K562 (cell line): ENCODE measurements around the gene ZNF691. TPM values are rescaled to one million over a fixed set of nuclear protein-coding genes. Genes with fewer than 3 reads are reported as not detected.
A peak's percentile ranks its signal among the peaks of the same experiment; 100 is the strongest.
"Not testable (repeated sequence)": the region's sequence is repeated elsewhere in the genome, so short reads cannot be mapped to it uniquely, and the experiment has no call there.

Experiments
- ATAC-seq: fragments of 200-7000 bp; cut with Tn5 transposase; 3 replicates; pipeline ENCODE4 v1.9.1; 2020; ENCODE audit warnings: moderate library complexity
- BruUV-seq: library from RNA; stranded (reverse); fragments of 400-500 nt; replicated peaks from 2 replicates; lab custom pipeline; 2021; lab: Mats Ljungman, UMichigan
- CTCF ChIA-PET: fragments of 300-600 bp; formaldehyde crosslinking; extraction: SDS; loops from one replicate; lab custom pipeline; 2021; ENCODE audit warnings: low intra/inter-chr PET ratio; lab: Yijun Ruan, JAX
- POLR2A ChIA-PET: fragments of 300-600, 350-650 bp; sonication (Branson Sonifier 250); formaldehyde crosslinking; extraction: SDS; loops from one replicate; lab custom pipeline; 2021; ENCODE audit warnings: antibody characterized with exemption, inconsistent platforms; lab: Yijun Ruan, JAX
- DNase-seq, 4 experiments: peaks; one replicate each; pipeline versions ENCODE4 v3.0.0 to v3.0.0-alpha.2; 2011 to 2018; ENCODE audit warnings: low spot score in 3 of 4, mixed read lengths in 3 of 4; ENCODE audit errors: extremely low read depth in 1 of 4
- FAIRE-seq: peaks from 2 replicates; lab custom pipeline; 2011; peaks lifted over from hg19 to GRCh38; lab: Jason Lieb, UNC
- H2AFZ ChIP-seq: 2 replicates; pipeline ENCODE4 v1.6.0; 2011; ENCODE audit warnings: low read depth, low read length, control low read depth, inconsistent platforms
- H3K27ac ChIP-seq: fragments of 200-600 bp; 3 replicates; pipeline ENCODE4 v1.8.0; 2011; ENCODE audit warnings: low read depth, mild to moderate bottlenecking, control low read depth, inconsistent platforms, low read length, moderate library complexity, mixed read lengths; ENCODE audit errors: extremely low read depth
- H3K27me3 ChIP-seq, 2 experiments: fragments of 300-600 bp in 1 of 2; 2 replicates in 1 of 2; 3 replicates in 1 of 2; pipeline versions ENCODE4 v1.6.0 to v1.8.0; 2011; ENCODE audit warnings: inconsistent platforms in 2 of 2, low read length in 2 of 2, mild to moderate bottlenecking in 1 of 2, mixed read lengths in 1 of 2, moderate library complexity in 1 of 2; ENCODE audit not compliant: control insufficient read depth in 2 of 2, insufficient read depth in 2 of 2
- H3K36me3 ChIP-seq: fragments of 300-600 bp; 3 replicates; pipeline ENCODE4 v1.8.0; 2011; ENCODE audit warnings: mild to moderate bottlenecking, low read length, inconsistent platforms; ENCODE audit not compliant: control insufficient read depth, insufficient read depth
- H3K4me1 ChIP-seq, 2 experiments: fragments of 200-600 bp in 1 of 2; replicated peaks in 1 of 2; 2 replicates in 1 of 2; 3 replicates in 1 of 2; pipeline versions ENCODE4 v1.5.1 to v1.8.0; 2011; ENCODE audit warnings: inconsistent platforms in 2 of 2, low read length in 2 of 2, mild to moderate bottlenecking in 1 of 2, mixed read lengths in 1 of 2, moderate library complexity in 1 of 2; ENCODE audit not compliant: control insufficient read depth in 2 of 2, insufficient read depth in 2 of 2
- H3K4me2 ChIP-seq: 2 replicates; pipeline ENCODE4 v1.6.1; 2011; ENCODE audit warnings: low read length, control low read depth, inconsistent platforms, mixed read lengths; ENCODE audit not compliant: insufficient read depth
- H3K4me3 ChIP-seq: fragments of 200-600 bp; sonication (generic), shearing (Covaris generic); 2 replicates; pipeline ENCODE4 v1.5.1; 2016; ENCODE audit warnings: control low read depth, inconsistent platforms
- H3K79me2 ChIP-seq: fragments of 200-600 bp; 3 replicates; pipeline ENCODE4 v1.8.0; 2011; ENCODE audit warnings: low read length, inconsistent platforms; ENCODE audit not compliant: control insufficient read depth, insufficient read depth
- H3K9ac ChIP-seq, 2 experiments: 2 replicates each; pipeline versions ENCODE4 v1.6.0 to v1.6.1; 2011; ENCODE audit warnings: low read depth in 2 of 2, low read length in 2 of 2, control low read depth in 1 of 2, inconsistent platforms in 1 of 2, mild to moderate bottlenecking in 1 of 2, mixed read lengths in 1 of 2; ENCODE audit not compliant: insufficient read depth in 1 of 2
- H3K9me1 ChIP-seq: one replicate; pipeline ENCODE4 v1.6.0; 2011; ENCODE audit warnings: inconsistent platforms, mild to moderate bottlenecking, low read length, moderate library complexity; ENCODE audit not compliant: control insufficient read depth, insufficient read depth
- H3K9me3 ChIP-seq: replicated peaks from 2 replicates; pipeline ENCODE4 v1.5.1; 2011; ENCODE audit warnings: low read depth, low read length, inconsistent platforms; ENCODE audit not compliant: control insufficient read depth, insufficient read depth
- H4K20me1 ChIP-seq: replicated peaks from 2 replicates; pipeline ENCODE4 v1.6.1; 2011; ENCODE audit warnings: low read length, inconsistent platforms, mixed read lengths; ENCODE audit not compliant: control insufficient read depth, insufficient read depth
- BCOR ChIP-seq: fragments of 450-650 bp; IDR thresholded peaks from 2 replicates; pipeline ENCODE4 v1.6.1; 2016
- BRD9 ChIP-seq: fragments of 450-650 bp; IDR thresholded peaks from 2 replicates; pipeline ENCODE4 v1.6.1; 2018; ENCODE audit warnings: low read depth; ENCODE audit not compliant: partially characterized antibody
- HDAC1 ChIP-seq, 2 experiments: fragments of 450-650 bp; IDR thresholded peaks; 2 replicates each; pipeline ENCODE4 v1.6.1; 2016 to 2017; ENCODE audit warnings: inconsistent platforms in 1 of 2, mild to moderate bottlenecking in 1 of 2, moderate library complexity in 1 of 2
- KDM1A ChIP-seq, 2 experiments: fragments of 450-650 bp; IDR thresholded peaks; 2 replicates each; pipeline ENCODE4 v1.6.1; 2016; ENCODE audit warnings: mild to moderate bottlenecking in 2 of 2
- NFRKB ChIP-seq: fragments of 450-650 bp; IDR thresholded peaks from 2 replicates; pipeline ENCODE4 v1.6.1; 2016; ENCODE audit warnings: low read depth
- ZNF197 ChIP-seq: fragments of 200-800 bp; sonication (Bioruptor generic); IDR thresholded peaks from 2 replicates; pipeline ENCODE4 v1.6.1; 2016; ENCODE audit warnings: low read depth, missing genetic modification characterization, missing compliant biosample characterization
- WGBS: fragments of 100-300 bp; shearing (Covaris generic); methylation state at CpG from one replicate; pipeline ENCODE4 v1.1.6; 2016; ENCODE audit warnings: low coverage, mixed read lengths; ENCODE audit not compliant: insufficient coverage; ENCODE audit errors: missing lambda C conversion rate; 5-methylcytosine and 5-hydroxymethylcytosine counted together
- in situ Hi-C: fragments of 300-500 bp; cut with MboI; formaldehyde crosslinking; loops from 4 replicates; pipeline ENCODE4 v1.15.0; 2018; ENCODE audit warnings: inconsistent platforms, mixed read lengths
- intact Hi-C: fragments of 100-400 bp; cut with micrococcal nuclease; formaldehyde crosslinking; loops from 2 replicates; pipeline ENCODE4 v1.14.2; 2022
- polyA plus RNA-seq, 8 experiments: library from polyadenylated mRNA; depleted of rRNA in 4 of 8; stranded (reverse) in 5 of 8; unstranded in 3 of 8; fragments of >200 nt; fragmentation: Nextera tagmentation in 2 of 8; fragmentation: Illumina TruSeq in 1 of 8; extraction: Ambion mirVana in 2 of 8; extraction: Trizol in 1 of 8; gene quantifications; 2 replicates each; pipeline versions ENCODE4 v1.2.1 to v1.2.3, GENCODE V29; 2011 to 2014; ENCODE audit warnings: inconsistent platforms in 1 of 8, missing spikeins in 1 of 8
- total RNA-seq, 7 experiments: library from RNA; depleted of rRNA in 6 of 7; stranded (reverse); fragments of >200 nt in 6 of 7; fragmentation: Illumina TruSeq in 2 of 7; extraction: Trizol in 2 of 7; gene quantifications; 2 replicates each; pipeline versions ENCODE4 v1.2.1 to v1.2.3, GENCODE V29; 2011 to 2021; ENCODE audit warnings: low replicate concordance in 1 of 7
- TF ChIP-seq, protein P1 (sequence below): fragments of 250-450 bp; sonication (Bioruptor Pico); IDR thresholded peaks from 2 replicates; pipeline ENCODE4 v1.8.0; 2021; ENCODE audit warnings: borderline replicate concordance, mild to moderate bottlenecking, moderate library complexity; ENCODE audit not compliant: poor library complexity, severe bottlenecking
- TF ChIP-seq, protein P2 (sequence below): fragments of 250-450 bp; sonication (Bioruptor Pico); IDR thresholded peaks from 2 replicates; pipeline ENCODE4 v1.4.0; 2020; ENCODE audit warnings: mild to moderate bottlenecking, moderate library complexity

The ZNF691 gene
- total and polyA plus RNA-seq, 9 of the 15 experiments (the other 6 are each of a cell fraction or from before 2014, with no cell fraction given), result 10.7 to 30.4 (median 14.8) TPM

DNA sequence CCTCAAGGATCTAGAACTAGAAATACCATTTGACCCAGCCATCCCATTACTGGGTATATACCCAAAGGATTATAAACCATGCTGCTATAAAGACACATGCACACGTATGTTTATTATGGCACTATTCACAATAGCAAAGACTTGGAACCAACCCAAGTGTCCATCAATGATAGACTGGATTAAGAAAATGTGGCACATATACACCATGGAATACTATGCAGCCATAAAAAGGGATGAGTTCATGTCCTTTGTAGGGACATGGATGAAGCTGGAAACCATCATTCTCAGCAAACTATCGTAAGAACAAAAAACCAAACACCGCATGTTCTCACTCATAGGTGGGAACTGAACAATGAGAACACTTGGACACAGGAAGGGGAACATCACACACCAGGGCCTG, 31.6 kb upstream of the ZNF691 start:
- H3K27me3 ChIP-seq, H3K9me3 ChIP-seq, H3K4me3 ChIP-seq, H3K9me1 ChIP-seq, H3K9ac ChIP-seq, H3K4me2 ChIP-seq, intact Hi-C loops, in situ Hi-C loops, H2AFZ ChIP-seq, ATAC-seq, DNase-seq, H3K27ac ChIP-seq, FAIRE-seq, BruUV-seq, CTCF ChIA-PET, H4K20me1 ChIP-seq: not testable (repeated sequence)
- Histone ChIP-seq H3K79me2 (peaks cover 29% of the 10 kb centered on the region), H3K36me3 (peaks cover 14% of the 10 kb centered on the region; the same call in 2 of the 3 replicates), H3K4me1 (peaks cover 16 to 23% of the 10 kb centered on the region in 2 experiments)
- POLR2A ChIA-PET, result interaction anchor here (0.6 to 3.4 kb wide), 3 partner anchors 8 to 142 kb away, joined by 3 to 22 read pairs (median 5); no protein-coding TSS in a partner anchor
- TF ChIP-seq KDM1A (IDR thresholded peaks at IDR 0.05) (peak in 1 of 2 experiments; percentile 31; a peak in 1 of 4 replicates), BCOR (peak; percentile 77), HDAC1 (IDR thresholded peaks at IDR 0.05) (0 out of 4 replicates have a peak, but pooled peaks of 1 of the 2 experiments have one; percentile 14)
- 100% methylated on average over 1 of the region's 3 CpGs for WGBS

DNA sequence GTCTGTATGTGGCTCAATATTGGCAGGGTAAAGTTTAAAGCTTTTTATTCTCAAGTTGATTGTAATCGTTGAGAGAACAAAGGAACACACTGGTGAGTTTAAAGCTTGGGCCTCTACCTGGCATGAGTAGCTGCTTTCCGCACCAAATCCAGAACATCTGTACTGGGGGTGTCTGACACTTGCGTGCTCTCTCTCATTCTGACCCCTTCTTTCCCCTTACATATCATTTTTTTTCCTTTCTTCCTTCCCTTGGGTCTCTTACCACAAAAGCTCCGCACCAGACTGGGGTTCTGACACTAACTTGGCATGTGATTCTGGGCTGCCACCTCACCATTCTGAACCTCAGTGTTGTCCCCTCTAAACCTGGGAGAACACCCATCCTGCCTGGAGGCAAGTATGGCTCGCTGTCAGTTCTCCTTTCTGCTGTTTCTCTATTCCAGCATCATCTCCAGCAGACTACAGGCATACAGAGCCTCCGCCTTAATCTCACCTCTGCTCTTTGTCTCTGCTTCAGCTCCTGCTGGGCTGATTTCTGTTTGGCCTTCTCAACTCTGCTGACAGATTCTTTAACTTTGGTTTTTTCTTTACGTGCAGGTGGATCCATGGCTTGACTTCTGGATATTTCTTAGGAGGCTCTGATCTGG, 30.4 kb upstream of the ZNF691 start:
- ChIA-PET CTCF (no interaction called here), POLR2A (interaction anchor here (0.8 to 3.4 kb wide), 6 partner anchors 9 to 120 kb away, joined by 3 to 22 read pairs (median 4); no protein-coding TSS in a partner anchor)
- H3K79me2 ChIP-seq, result peaks cover 37% of the 10 kb centered on the region
- WGBS, result 31% methylated on average over 7 of the region's 7 CpGs
- TSS peak; percentile 66 for BruUV-seq
- peak overlapping the region; percentile 60 to 92; a peak in 3 of 4 replicates for H3K9ac ChIP-seq
- H3K9me3 ChIP-seq, result no peaks in the 10 kb centered on the region
- intact Hi-C loops, result loop anchor here (1.0 kb wide), 1 partner anchor 108 kb away; no protein-coding TSS in a partner anchor
- DNase-seq (peak in 1 of 4 experiments; percentile 54), ATAC-seq (peak; percentile 26), FAIRE-seq (peak; percentile 48)
- no peaks in the 10 kb centered on the region for H3K27me3 ChIP-seq
- peak overlapping the region; percentile 65 for H3K27ac ChIP-seq
- peak overlapping the region; percentile 86 for H2AFZ ChIP-seq
- no peaks in the 10 kb centered on the region for H4K20me1 ChIP-seq
- in situ Hi-C loops, result no loop called here
- no peaks in the 10 kb centered on the region for H3K9me1 ChIP-seq
- peaks cover 16 to 33% of the 10 kb centered on the region in 2 experiments for H3K4me1 ChIP-seq
- H3K4me3 ChIP-seq, result peak overlapping the region; percentile 79
- peaks cover 13% of the 10 kb centered on the region; the same call in 2 of the 3 replicates for H3K36me3 ChIP-seq
- H3K4me2 ChIP-seq, result peak overlapping the region; percentile 89
- TF ChIP-seq ZNF197 (no peak), BRD9 (no peak), NFRKB (no peak)
- TF ChIP-seq, protein P1, sequence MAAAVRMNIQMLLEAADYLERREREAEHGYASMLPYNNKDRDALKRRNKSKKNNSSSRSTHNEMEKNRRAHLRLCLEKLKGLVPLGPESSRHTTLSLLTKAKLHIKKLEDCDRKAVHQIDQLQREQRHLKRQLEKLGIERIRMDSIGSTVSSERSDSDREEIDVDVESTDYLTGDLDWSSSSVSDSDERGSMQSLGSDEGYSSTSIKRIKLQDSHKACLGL, result no peak
- TF ChIP-seq, protein P2, sequence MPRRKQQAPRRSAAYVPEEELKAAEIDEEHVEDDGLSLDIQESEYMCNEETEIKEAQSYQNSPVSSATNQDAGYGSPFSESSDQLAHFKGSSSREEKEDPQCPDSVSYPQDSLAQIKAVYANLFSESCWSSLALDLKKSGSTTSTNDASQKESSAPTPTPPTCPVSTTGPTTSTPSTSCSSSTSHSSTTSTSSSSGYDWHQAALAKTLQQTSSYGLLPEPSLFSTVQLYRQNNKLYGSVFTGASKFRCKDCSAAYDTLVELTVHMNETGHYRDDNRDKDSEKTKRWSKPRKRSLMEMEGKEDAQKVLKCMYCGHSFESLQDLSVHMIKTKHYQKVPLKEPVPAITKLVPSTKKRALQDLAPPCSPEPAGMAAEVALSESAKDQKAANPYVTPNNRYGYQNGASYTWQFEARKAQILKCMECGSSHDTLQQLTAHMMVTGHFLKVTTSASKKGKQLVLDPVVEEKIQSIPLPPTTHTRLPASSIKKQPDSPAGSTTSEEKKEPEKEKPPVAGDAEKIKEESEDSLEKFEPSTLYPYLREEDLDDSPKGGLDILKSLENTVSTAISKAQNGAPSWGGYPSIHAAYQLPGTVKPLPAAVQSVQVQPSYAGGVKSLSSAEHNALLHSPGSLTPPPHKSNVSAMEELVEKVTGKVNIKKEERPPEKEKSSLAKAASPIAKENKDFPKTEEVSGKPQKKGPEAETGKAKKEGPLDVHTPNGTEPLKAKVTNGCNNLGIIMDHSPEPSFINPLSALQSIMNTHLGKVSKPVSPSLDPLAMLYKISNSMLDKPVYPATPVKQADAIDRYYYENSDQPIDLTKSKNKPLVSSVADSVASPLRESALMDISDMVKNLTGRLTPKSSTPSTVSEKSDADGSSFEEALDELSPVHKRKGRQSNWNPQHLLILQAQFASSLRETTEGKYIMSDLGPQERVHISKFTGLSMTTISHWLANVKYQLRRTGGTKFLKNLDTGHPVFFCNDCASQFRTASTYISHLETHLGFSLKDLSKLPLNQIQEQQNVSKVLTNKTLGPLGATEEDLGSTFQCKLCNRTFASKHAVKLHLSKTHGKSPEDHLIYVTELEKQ (CRISPR knock-in tag), result no peak
